ENCODE measurements around the gene RYR1.

The RYR1 gene

DNA sequence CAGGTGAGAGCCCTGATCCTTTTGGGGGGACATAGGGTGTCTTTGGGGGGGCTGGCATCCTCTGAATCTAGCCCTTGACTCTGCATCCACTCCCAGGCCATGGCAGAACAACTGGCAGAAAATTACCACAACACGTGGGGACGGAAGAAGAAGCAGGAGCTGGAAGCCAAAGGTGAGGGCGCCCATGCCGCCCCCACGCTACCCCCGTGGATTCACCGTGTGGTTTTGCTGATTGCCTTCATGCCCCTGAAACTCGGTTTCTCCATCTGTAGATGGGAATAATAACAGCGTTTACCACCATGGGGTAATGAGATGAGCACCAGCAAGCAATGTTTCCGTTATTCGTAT is 72.9 kb downstream of the RYR1 start:
- Histone ChIP-seq H3K9me3 (ENCODE audit: insufficient read depth, low read depth, low read length) (no peaks in the 10 kb centered on the region), H3K36me3 (ENCODE audit: insufficient read depth, low read length) (no peaks in the 10 kb centered on the region), H3K4me2 (ENCODE audit: low read depth, low read length, poor library complexity, severe bottlenecking) (no peak overlapping the region), H3K9ac (ENCODE audit: low read depth, low read length, poor library complexity, severe bottlenecking) (no peak overlapping the region), H3F3A (ENCODE audit: low read depth) (no peaks in the 10 kb centered on the region), H3K4me1 (ENCODE audit: insufficient read depth, low read length, poor library complexity, severe bottlenecking) (no peaks in the 10 kb centered on the region), H4K20me1 (ENCODE audit: insufficient read depth, low read length, poor library complexity, severe bottlenecking) (no peaks in the 10 kb centered on the region), H2AFZ (ENCODE audit: low read length) (no peak overlapping the region), H3K79me2 (ENCODE audit: insufficient read depth, low read length) (no peaks in the 10 kb centered on the region), H3K27me3 (ENCODE audit: insufficient read depth, low read length, poor library complexity, severe bottlenecking) (no peaks in the 10 kb centered on the region), H3K4me3 (ENCODE audit: low read length, poor library complexity, severe bottlenecking) (no peak overlapping the region), H3K9me2 (replicated peaks; ENCODE audit: low read depth, low read length) (no peaks in the 10 kb centered on the region)
- TF ChIP-seq EZH2phosphoT487 (IDR thresholded peaks at IDR 0.05; ENCODE audit: borderline replicate concordance), result no peak
- TF ChIP-seq, protein P1, sequence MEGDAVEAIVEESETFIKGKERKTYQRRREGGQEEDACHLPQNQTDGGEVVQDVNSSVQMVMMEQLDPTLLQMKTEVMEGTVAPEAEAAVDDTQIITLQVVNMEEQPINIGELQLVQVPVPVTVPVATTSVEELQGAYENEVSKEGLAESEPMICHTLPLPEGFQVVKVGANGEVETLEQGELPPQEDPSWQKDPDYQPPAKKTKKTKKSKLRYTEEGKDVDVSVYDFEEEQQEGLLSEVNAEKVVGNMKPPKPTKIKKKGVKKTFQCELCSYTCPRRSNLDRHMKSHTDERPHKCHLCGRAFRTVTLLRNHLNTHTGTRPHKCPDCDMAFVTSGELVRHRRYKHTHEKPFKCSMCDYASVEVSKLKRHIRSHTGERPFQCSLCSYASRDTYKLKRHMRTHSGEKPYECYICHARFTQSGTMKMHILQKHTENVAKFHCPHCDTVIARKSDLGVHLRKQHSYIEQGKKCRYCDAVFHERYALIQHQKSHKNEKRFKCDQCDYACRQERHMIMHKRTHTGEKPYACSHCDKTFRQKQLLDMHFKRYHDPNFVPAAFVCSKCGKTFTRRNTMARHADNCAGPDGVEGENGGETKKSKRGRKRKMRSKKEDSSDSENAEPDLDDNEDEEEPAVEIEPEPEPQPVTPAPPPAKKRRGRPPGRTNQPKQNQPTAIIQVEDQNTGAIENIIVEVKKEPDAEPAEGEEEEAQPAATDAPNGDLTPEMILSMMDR (conservative IDR thresholded peaks at IDR 0.05; ENCODE audit: low read length), result no peak

DNA sequence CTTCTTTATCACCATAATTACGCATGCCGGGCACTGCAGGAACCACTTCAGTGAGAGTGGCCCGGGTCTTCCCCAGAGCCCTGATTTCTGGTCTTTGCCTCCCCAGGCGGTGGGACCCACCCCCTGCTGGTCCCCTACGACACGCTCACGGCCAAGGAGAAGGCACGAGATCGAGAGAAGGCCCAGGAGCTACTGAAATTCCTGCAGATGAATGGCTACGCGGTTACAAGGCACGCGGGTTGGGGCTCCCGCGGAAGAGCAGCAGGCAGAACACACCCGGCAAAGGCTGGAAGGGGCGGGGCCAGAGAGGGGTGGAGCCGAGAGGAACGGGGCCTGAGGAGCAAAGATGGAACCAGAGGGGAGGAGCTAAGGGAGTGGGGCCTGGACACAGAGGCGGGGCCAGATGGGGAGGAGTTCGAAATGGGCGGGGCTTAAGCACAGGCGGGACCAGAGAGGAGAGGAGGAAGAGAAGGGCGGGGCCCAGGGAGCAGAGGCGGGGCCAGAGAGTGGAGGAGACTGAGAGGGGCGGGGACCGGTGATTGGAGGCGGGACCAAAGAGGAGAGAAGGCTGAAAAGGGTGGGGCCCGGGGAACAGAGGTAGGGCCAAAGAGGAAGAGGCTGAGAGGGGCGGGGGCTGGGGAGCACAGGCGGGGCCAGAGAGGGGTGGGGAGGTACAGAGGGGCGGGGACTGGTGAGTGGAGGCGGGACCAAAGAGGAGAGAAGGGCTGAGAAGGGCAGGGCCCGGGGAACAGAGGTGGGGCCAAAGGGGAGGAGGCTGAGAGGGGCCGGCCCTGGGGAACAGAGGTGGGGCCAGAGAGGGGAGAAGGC is 73.4 kb downstream of the RYR1 start:
- no peaks in the 10 kb centered on the region for H3K27me3 ChIP-seq (ENCODE audit: insufficient read depth, low read length, poor library complexity, severe bottlenecking)
- no peak overlapping the region for H3K9ac ChIP-seq (ENCODE audit: low read depth, low read length, poor library complexity, severe bottlenecking)
- no peaks in the 10 kb centered on the region for H3F3A ChIP-seq (ENCODE audit: low read depth)
- H3K4me1 ChIP-seq (ENCODE audit: insufficient read depth, low read length, poor library complexity, severe bottlenecking), result no peaks in the 10 kb centered on the region
- no peaks in the 10 kb centered on the region for H3K79me2 ChIP-seq (ENCODE audit: insufficient read depth, low read length)
- H3K36me3 ChIP-seq (ENCODE audit: insufficient read depth, low read length), result no peaks in the 10 kb centered on the region
- no peak overlapping the region for H3K4me2 ChIP-seq (ENCODE audit: low read depth, low read length, poor library complexity, severe bottlenecking)
- H3K9me2 ChIP-seq (replicated peaks; ENCODE audit: low read depth, low read length), result no peaks in the 10 kb centered on the region
- H2AFZ ChIP-seq (ENCODE audit: low read length), result no peak overlapping the region
- TF ChIP-seq EZH2phosphoT487 (IDR thresholded peaks at IDR 0.05; ENCODE audit: borderline replicate concordance), result no peak
- TF ChIP-seq, protein P1 (conservative IDR thresholded peaks at IDR 0.05; ENCODE audit: low read length), result no peak
- H3K9me3 ChIP-seq (ENCODE audit: insufficient read depth, low read depth, low read length), result no peaks in the 10 kb centered on the region
- no peaks in the 10 kb centered on the region for H4K20me1 ChIP-seq (ENCODE audit: insufficient read depth, low read length, poor library complexity, severe bottlenecking)
- H3K4me3 ChIP-seq (ENCODE audit: low read length, poor library complexity, severe bottlenecking), result no peak overlapping the region

DNA sequence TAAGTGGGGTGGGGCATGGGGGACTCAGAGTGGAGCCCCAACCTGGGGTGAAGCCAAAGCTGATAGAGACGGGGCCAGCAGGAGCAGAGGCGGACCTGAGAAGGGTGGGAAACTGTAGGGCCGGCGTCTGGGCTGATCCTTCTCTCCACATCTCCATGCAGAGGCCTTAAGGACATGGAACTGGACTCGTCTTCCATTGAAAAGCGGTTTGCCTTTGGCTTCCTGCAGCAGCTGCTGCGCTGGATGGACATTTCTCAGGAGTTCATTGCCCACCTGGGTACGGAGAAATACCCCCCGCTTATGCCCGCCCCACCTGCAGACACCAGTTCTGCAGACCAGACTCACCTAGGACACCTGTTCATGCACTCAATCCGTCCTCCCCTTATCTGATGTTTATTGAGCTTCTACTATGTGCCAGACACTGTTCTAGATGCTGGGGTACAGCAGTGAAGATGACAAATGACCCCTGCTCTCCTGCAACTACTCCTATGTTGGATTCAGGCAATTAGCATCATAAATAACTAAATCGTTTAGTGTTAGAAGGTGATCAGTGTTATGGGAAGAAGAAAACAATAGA is 74.1 kb downstream of the RYR1 start:
- Histone ChIP-seq H3K36me3 (ENCODE audit: insufficient read depth, low read length) (no peaks in the 10 kb centered on the region), H3K4me1 (ENCODE audit: insufficient read depth, low read length, poor library complexity, severe bottlenecking) (no peaks in the 10 kb centered on the region), H3K27me3 (ENCODE audit: insufficient read depth, low read length, poor library complexity, severe bottlenecking) (no peaks in the 10 kb centered on the region), H3K4me2 (ENCODE audit: low read depth, low read length, poor library complexity, severe bottlenecking) (no peak overlapping the region), H3K79me2 (ENCODE audit: insufficient read depth, low read length) (no peaks in the 10 kb centered on the region), H3F3A (ENCODE audit: low read depth) (no peaks in the 10 kb centered on the region), H3K9me2 (replicated peaks; ENCODE audit: low read depth, low read length) (no peaks in the 10 kb centered on the region), H2AFZ (ENCODE audit: low read length) (no peak overlapping the region), H3K9ac (ENCODE audit: low read depth, low read length, poor library complexity, severe bottlenecking) (no peak overlapping the region), H3K9me3 (ENCODE audit: insufficient read depth, low read depth, low read length) (no peaks in the 10 kb centered on the region), H3K4me3 (ENCODE audit: low read length, poor library complexity, severe bottlenecking) (no peak overlapping the region), H4K20me1 (ENCODE audit: insufficient read depth, low read length, poor library complexity, severe bottlenecking) (no peaks in the 10 kb centered on the region)
- TF ChIP-seq, protein P1 (conservative IDR thresholded peaks at IDR 0.05; ENCODE audit: low read length), result no peak
- no peak for TF ChIP-seq EZH2phosphoT487 (IDR thresholded peaks at IDR 0.05; ENCODE audit: borderline replicate concordance)

Data from Loucy (cell line).